Type B pancreatic cell (in vitro differentiated cells): ENCODE data around the gene ARHGAP36. TPM values are rescaled to one million over a fixed set of nuclear protein-coding genes. Genes with fewer than 3 reads are reported as not detected.

Source experiments
- DNase-seq: peaks from one replicate; pipeline ENCODE4 v3.0.0; 2021; ENCODE audit warnings: mixed read lengths; ENCODE audit not compliant: unreplicated experiment; ENCODE audit errors: extremely low spot score
- H3K27ac Mint-ChIP-seq: 2 replicates; pipeline ENCODE4 v1.8.0; 2021; ENCODE audit warnings: mild to moderate bottlenecking, mixed read lengths
- H3K27me3 Mint-ChIP-seq: 2 replicates; pipeline ENCODE4 v1.8.0; 2021; ENCODE audit warnings: mixed read lengths
- H3K36me3 Mint-ChIP-seq: 2 replicates; pipeline ENCODE4 v1.8.0; 2021; ENCODE audit warnings: mixed read lengths
- H3K4me1 Mint-ChIP-seq: one replicate; pipeline ENCODE4 v1.8.0; 2021; ENCODE audit warnings: mixed read lengths; ENCODE audit not compliant: unreplicated experiment
- H3K4me3 Mint-ChIP-seq: 2 replicates; pipeline ENCODE4 v1.8.0; 2021; ENCODE audit warnings: mild to moderate bottlenecking, mixed read lengths
- H3K9me3 Mint-ChIP-seq: 2 replicates; pipeline ENCODE4 v1.8.0; 2021; ENCODE audit warnings: mixed read lengths
- total RNA-seq: library from RNA; stranded (reverse); gene quantifications from 2 replicates; pipeline ENCODE4 v1.2.1, GENCODE V29; 2021; ENCODE audit warnings: low replicate concordance
- TF ChIP-seq, protein P1 (sequence below): fragments of 200-600 bp; sonication (generic); conservative IDR thresholded peaks from 2 replicates; pipeline ENCODE4 v1.5.0; 2021; ENCODE audit warnings: antibody characterized with exemption, mild to moderate bottlenecking

The ARHGAP36 gene
- total RNA-seq, 1 donor from 2014 or later: 0.92 TPM

DNA sequence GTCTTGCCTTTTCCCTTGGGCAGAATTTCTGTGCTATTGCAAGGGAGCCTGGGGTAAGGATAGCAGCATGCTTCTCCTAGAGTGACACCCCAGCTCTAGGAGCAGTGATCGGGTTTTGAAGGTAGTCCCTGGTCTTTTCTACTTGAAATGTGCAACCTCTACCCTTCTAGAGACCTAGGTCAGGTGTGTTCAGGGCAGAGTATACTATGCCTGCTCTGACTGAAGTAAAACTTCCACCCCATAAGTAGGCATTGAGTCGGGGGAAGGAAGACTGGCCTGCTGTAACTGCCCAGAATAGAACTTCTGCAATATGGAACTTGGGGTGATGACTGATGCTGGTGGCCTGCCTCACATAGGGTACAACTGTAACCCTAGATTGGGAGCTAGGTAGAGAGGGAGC lies 80.9 kb downstream of the ARHGAP36 start:
- TF ChIP-seq, protein P1, sequence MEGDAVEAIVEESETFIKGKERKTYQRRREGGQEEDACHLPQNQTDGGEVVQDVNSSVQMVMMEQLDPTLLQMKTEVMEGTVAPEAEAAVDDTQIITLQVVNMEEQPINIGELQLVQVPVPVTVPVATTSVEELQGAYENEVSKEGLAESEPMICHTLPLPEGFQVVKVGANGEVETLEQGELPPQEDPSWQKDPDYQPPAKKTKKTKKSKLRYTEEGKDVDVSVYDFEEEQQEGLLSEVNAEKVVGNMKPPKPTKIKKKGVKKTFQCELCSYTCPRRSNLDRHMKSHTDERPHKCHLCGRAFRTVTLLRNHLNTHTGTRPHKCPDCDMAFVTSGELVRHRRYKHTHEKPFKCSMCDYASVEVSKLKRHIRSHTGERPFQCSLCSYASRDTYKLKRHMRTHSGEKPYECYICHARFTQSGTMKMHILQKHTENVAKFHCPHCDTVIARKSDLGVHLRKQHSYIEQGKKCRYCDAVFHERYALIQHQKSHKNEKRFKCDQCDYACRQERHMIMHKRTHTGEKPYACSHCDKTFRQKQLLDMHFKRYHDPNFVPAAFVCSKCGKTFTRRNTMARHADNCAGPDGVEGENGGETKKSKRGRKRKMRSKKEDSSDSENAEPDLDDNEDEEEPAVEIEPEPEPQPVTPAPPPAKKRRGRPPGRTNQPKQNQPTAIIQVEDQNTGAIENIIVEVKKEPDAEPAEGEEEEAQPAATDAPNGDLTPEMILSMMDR: no peak
- no peak overlapping the region for H3K4me3 Mint-ChIP-seq

More for the DNA sequence above, 80.9 kb downstream of the ARHGAP36 start:
- Mint-ChIP-seq H3K9me3 (no peaks in the 10 kb centered on the region), H3K4me1 (no peaks in the 10 kb centered on the region), H3K27ac (no peak overlapping the region), H3K36me3 (no peaks in the 10 kb centered on the region), H3K27me3 (no peaks in the 10 kb centered on the region)
- DNase-seq: no peak

Other genes starting within 250 kb of the ARHGAP36 start
- gene ENOX2, start 155.1 kb upstream of the ARHGAP36 start, total RNA-seq: 22.5 and 25.2 TPM in 2 replicates
- 15.7 and 19.2 TPM in 2 replicates for gene IGSF1, start 231.0 kb downstream of the ARHGAP36 start, total RNA-seq